H9 (cell line): ENCODE data around the gene ZC3H18. TPM values are rescaled to one million over a fixed set of nuclear protein-coding genes. Genes with fewer than 3 reads are reported as not detected.

ENCODE experiments used
- DNase-seq: peaks from one replicate; pipeline ENCODE4 v3.0.0-alpha.2; 2017
- H2AFZ ChIP-seq: one replicate; pipeline ENCODE4 v1.6.1; 2013; ENCODE audit warnings: mild to moderate bottlenecking, low read length, control low read depth, moderate library complexity
- H2AK5ac ChIP-seq: 2 replicates; pipeline ENCODE4 v1.6.1; 2013; ENCODE audit warnings: low read length, control low read depth, mixed read lengths; ENCODE audit not compliant: insufficient read length
- H2BK120ac ChIP-seq: one replicate; pipeline ENCODE4 v1.6.1; 2013; ENCODE audit warnings: low read depth, mild to moderate bottlenecking, low read length, control low read depth, inconsistent platforms; ENCODE audit not compliant: poor library complexity, severe bottlenecking
- H2BK12ac ChIP-seq: 2 replicates; pipeline ENCODE4 v1.6.1; 2013; ENCODE audit warnings: low read length, control low read depth, mixed read lengths, low read depth; ENCODE audit not compliant: insufficient read length
- H2BK15ac ChIP-seq: 2 replicates; pipeline ENCODE4 v1.6.1; 2013; ENCODE audit warnings: low read depth, low read length, control low read depth
- H2BK20ac ChIP-seq: one replicate; pipeline ENCODE4 v1.6.1; 2013; ENCODE audit warnings: low read depth, mild to moderate bottlenecking, low read length, control low read depth, inconsistent platforms; ENCODE audit not compliant: poor library complexity, severe bottlenecking
- H2BK5ac ChIP-seq: 2 replicates; pipeline ENCODE4 v1.6.1; 2013; ENCODE audit warnings: low read length, control low read depth, mixed read lengths; ENCODE audit not compliant: insufficient read length
- H3K14ac ChIP-seq: 2 replicates; pipeline ENCODE4 v1.6.1; 2013; ENCODE audit warnings: low read length, control low read depth; ENCODE audit not compliant: insufficient read depth
- H3K18ac ChIP-seq: 2 replicates; pipeline ENCODE4 v1.6.1; 2013; ENCODE audit warnings: low read depth, mild to moderate bottlenecking, mixed read lengths, low read length, control low read depth; ENCODE audit not compliant: insufficient read length
- H3K23ac ChIP-seq: 2 replicates; pipeline ENCODE4 v1.6.1; 2013; ENCODE audit warnings: low read length, control low read depth, mixed read lengths, low read depth; ENCODE audit not compliant: insufficient read length
- H3K23me2 ChIP-seq: 2 replicates; pipeline ENCODE4 v1.6.1; 2013; ENCODE audit warnings: low read depth, mild to moderate bottlenecking, mixed read lengths, low read length, control low read depth; ENCODE audit not compliant: insufficient read length, poor library complexity, severe bottlenecking
- H3K27ac ChIP-seq: 2 replicates; pipeline ENCODE4 v1.5.1; 2013; ENCODE audit warnings: low read length, control low read depth, mixed read lengths, low read depth; ENCODE audit not compliant: insufficient read length
- H3K27me3 ChIP-seq: 2 replicates; pipeline ENCODE4 v1.6.1; 2013; ENCODE audit warnings: low read length, control low read depth, inconsistent platforms; ENCODE audit not compliant: insufficient read depth
- H3K4ac ChIP-seq: 2 replicates; pipeline ENCODE4 v1.6.1; 2013; ENCODE audit warnings: low read depth, mild to moderate bottlenecking, control low read depth, inconsistent platforms, low read length, moderate library complexity
- H3K4me1 ChIP-seq: 2 replicates; pipeline ENCODE4 v1.6.1; 2013; ENCODE audit warnings: low read length, control low read depth, inconsistent platforms; ENCODE audit not compliant: insufficient read depth
- H3K4me2 ChIP-seq: 2 replicates; pipeline ENCODE4 v1.6.1; 2013; ENCODE audit warnings: low read length, control low read depth, mixed read lengths; ENCODE audit not compliant: insufficient read length, insufficient read depth
- H3K56ac ChIP-seq: 2 replicates; pipeline ENCODE4 v1.6.1; 2013; ENCODE audit warnings: low read depth, mild to moderate bottlenecking, mixed read lengths, low read length, control low read depth; ENCODE audit not compliant: insufficient read length
- H3K79me1 ChIP-seq: 2 replicates; pipeline ENCODE4 v1.6.1; 2013; ENCODE audit warnings: low read depth, mild to moderate bottlenecking, moderate library complexity, low read length, control low read depth, inconsistent platforms; ENCODE audit not compliant: insufficient read depth, poor library complexity, severe bottlenecking
- H3K79me2 ChIP-seq: 2 replicates; pipeline ENCODE4 v1.6.1; 2013; ENCODE audit warnings: low read length, control low read depth, inconsistent platforms; ENCODE audit not compliant: insufficient read depth
- H3K9ac ChIP-seq: 2 replicates; pipeline ENCODE4 v1.6.1; 2013; ENCODE audit warnings: low read length, control low read depth, mixed read lengths; ENCODE audit not compliant: insufficient read length; ENCODE audit errors: extremely low read depth
- H3K9me3 ChIP-seq: one replicate; pipeline ENCODE4 v1.6.1; 2013; ENCODE audit warnings: low read depth, low read length, inconsistent platforms; ENCODE audit not compliant: control insufficient read depth
- H3T11ph ChIP-seq: one replicate; pipeline ENCODE4 v1.6.1; 2013; ENCODE audit warnings: mild to moderate bottlenecking, low read length, control low read depth, inconsistent platforms
- H4K20me1 ChIP-seq: one replicate; pipeline ENCODE4 v1.6.1; 2013; ENCODE audit not compliant: control insufficient read depth, insufficient read length, insufficient read depth
- H4K5ac ChIP-seq: 2 replicates; pipeline ENCODE4 v1.6.1; 2013; ENCODE audit warnings: low read depth, mild to moderate bottlenecking, mixed read lengths, low read length, control low read depth; ENCODE audit not compliant: insufficient read length
- H4K8ac ChIP-seq: replicated peaks from 2 replicates; pipeline ENCODE4 v1.6.1; 2013; ENCODE audit warnings: low read length, control low read depth, mixed read lengths, low read depth; ENCODE audit not compliant: insufficient read length
- H4K91ac ChIP-seq: 2 replicates; pipeline ENCODE4 v1.6.1; 2013; ENCODE audit warnings: low read depth, mild to moderate bottlenecking, moderate library complexity, mixed read lengths, low read length, control low read depth; ENCODE audit not compliant: insufficient read length
- H3K27ac Mint-ChIP-seq, 3 experiments: 2 replicates in 2 of 3; 3 replicates in 1 of 3; pipeline ENCODE4 v1.8.0; 2020 to 2021; ENCODE audit warnings: mixed read lengths in 3 of 3, mild to moderate bottlenecking in 1 of 3, moderate library complexity in 1 of 3
- H3K27me3 Mint-ChIP-seq: 2 replicates; pipeline ENCODE4 v1.8.0; 2021; ENCODE audit warnings: low read depth, mild to moderate bottlenecking, moderate library complexity, mixed read lengths
- H3K36me3 Mint-ChIP-seq, 3 experiments: 2 replicates in 2 of 3; 3 replicates in 1 of 3; pipeline ENCODE4 v1.8.0; 2020 to 2021; ENCODE audit warnings: low read depth in 3 of 3, mixed read lengths in 3 of 3; ENCODE audit not compliant: insufficient read depth in 1 of 3
- H3K4me1 Mint-ChIP-seq, 2 experiments: 2 replicates each; pipeline ENCODE4 v1.8.0; 2020; ENCODE audit warnings: mixed read lengths in 2 of 2
- H3K4me3 Mint-ChIP-seq, 2 experiments: 2 replicates in 1 of 2; 3 replicates in 1 of 2; pipeline ENCODE4 v1.8.0; 2020 to 2021; ENCODE audit warnings: mild to moderate bottlenecking in 2 of 2, mixed read lengths in 2 of 2, moderate library complexity in 1 of 2
- H3K9me3 Mint-ChIP-seq, 2 experiments: 2 replicates in 1 of 2; 3 replicates in 1 of 2; pipeline ENCODE4 v1.8.0; 2020; ENCODE audit warnings: mild to moderate bottlenecking in 2 of 2, mixed read lengths in 2 of 2, moderate library complexity in 1 of 2
- CTCF ChIP-seq: fragments of 200-600 bp; sonication (generic); conservative IDR thresholded peaks from 3 replicates; pipeline ENCODE4 v1.8.0; 2021; ENCODE audit warnings: antibody characterized with exemption, mild to moderate bottlenecking
- WGBS: extraction: QIAGEN DNeasy Blood & Tissue Kit; methylation state at CpG from one replicate; pipeline ENCODE4 v1.1.7; 2013; ENCODE audit warnings: missing lambda C conversion rate, low lambda C conversion rate, mixed read lengths; ENCODE audit not compliant: insufficient read length; ENCODE audit errors: extremely low coverage; 5-methylcytosine and 5-hydroxymethylcytosine counted together
- total RNA-seq: library from RNA; stranded (reverse); gene quantifications from 2 replicates; pipeline ENCODE4 v1.2.1, GENCODE V29; 2021

ZC3H18 gene
- total RNA-seq, 1 experiment from 2014 or later, result 69.7 TPM

DNA sequence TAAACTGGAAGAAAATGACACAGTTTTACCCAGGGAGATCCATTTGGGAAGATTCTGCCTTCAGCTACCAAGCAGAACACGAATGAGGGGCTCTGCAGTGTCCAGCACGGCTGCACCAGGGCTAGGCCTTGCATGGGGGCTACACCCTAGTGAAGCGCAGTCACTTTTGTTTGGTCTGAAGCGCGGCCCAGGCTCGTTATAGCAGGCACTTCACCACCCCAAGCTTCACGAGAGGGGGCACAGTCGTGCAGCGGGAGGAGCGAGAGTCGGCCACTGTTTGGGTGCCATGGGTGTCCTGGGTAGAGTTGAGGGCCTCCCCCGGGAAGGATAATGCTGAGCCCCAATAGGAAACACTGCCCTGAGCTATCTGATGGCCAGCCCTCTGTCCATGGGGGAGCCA, 46.5 kb downstream of the ZC3H18 start:
- Histone ChIP-seq H2BK20ac (no peak overlapping the region), H4K5ac (no peak overlapping the region), H3K23ac (no peak overlapping the region), H4K8ac (no peak overlapping the region), H4K91ac (no peak overlapping the region), H4K20me1 (no peaks in the 10 kb centered on the region), H3K27me3 (no peaks in the 10 kb centered on the region), H3K18ac (no peak overlapping the region), H3K23me2 (no peaks in the 10 kb centered on the region), H3K4ac (no peak overlapping the region), H2BK120ac (no peak overlapping the region), H3K4me2 (no peak overlapping the region), H2BK15ac (no peak overlapping the region), H3K79me1 (no peaks in the 10 kb centered on the region), H3K14ac (no peak overlapping the region), H3T11ph (no peak overlapping the region), H3K79me2 (no peaks in the 10 kb centered on the region; the same call in 1 of the 2 replicates), H3K9ac (no peak overlapping the region), H2BK5ac (no peak overlapping the region), H2AK5ac (no peak overlapping the region), H2BK12ac (no peak overlapping the region), H3K9me3 (no peaks in the 10 kb centered on the region), H3K27ac (no peak overlapping the region), H3K56ac (no peak overlapping the region), H3K4me1 (no peaks in the 10 kb centered on the region), H2AFZ (no peak overlapping the region)
- no peak for DNase-seq
- Mint-ChIP-seq H3K27ac (peak overlapping the region in 2 of 3 experiments; percentile 81 to 97; a peak in 5 of 7 replicates), H3K27me3 (no peaks in the 10 kb centered on the region), H3K4me3 (no peak overlapping the region), H3K4me1 (peaks cover 6 to 26% of the 10 kb centered on the region in 2 experiments), H3K9me3 (no peaks in the 10 kb centered on the region), H3K36me3 (peaks cover 17 to 47% (median 35%) of the 10 kb centered on the region in 3 experiments)
- no peak for TF ChIP-seq CTCF
- no CpG with 5 or more reads among the region's 12 CpGs for WGBS
